GM21717 (cell line): ENCODE data around the gene KCTD5.

Experiments used
- ATAC-seq: cut with Tn5 transposase; IDR thresholded peaks from one replicate; pipeline ENCODE4 v1.9.1; 2021; ENCODE audit warnings: mild to moderate bottlenecking, moderate library complexity; ENCODE audit not compliant: unreplicated experiment

KCTD5 gene

GRCh38 chr16:2708955-2709587 is 26.7 kb downstream of the KCTD5 start:
- no peak for ATAC-seq

- ATAC-seq, result no peak
Measured at GRCh38 chr16:2709588-2709984, 27.3 kb downstream of the KCTD5 start.

- no peak for ATAC-seq
Measured at GRCh38 chr16:2710021-2710710, 27.8 kb downstream of the KCTD5 start.

GRCh38 chr16:2710711-2711231 is 28.4 kb downstream of the KCTD5 start:
- no peak for ATAC-seq

- ATAC-seq, result no peak
Measured at GRCh38 chr16:2711370-2712062, 29.2 kb downstream of the KCTD5 start.

- no peak for ATAC-seq
Measured at GRCh38 chr16:2712063-2712441, 29.7 kb downstream of the KCTD5 start.

- no peak for ATAC-seq
Measured at GRCh38 chr16:2712546-2712945, 30.2 kb downstream of the KCTD5 start.

GRCh38 chr16:2713523-2713922 is 31.2 kb downstream of the KCTD5 start:
- no peak for ATAC-seq

GRCh38 chr16:2713985-2714774 is 31.9 kb downstream of the KCTD5 start:
- no peak for ATAC-seq

- ATAC-seq, result no peak
Measured at GRCh38 chr16:2715064-2715463, 32.7 kb downstream of the KCTD5 start.

GRCh38 chr16:2715519-2715918 is 33.2 kb downstream of the KCTD5 start:
- no peak for ATAC-seq

- no peak for ATAC-seq
Measured at GRCh38 chr16:2715966-2716885, 33.9 kb downstream of the KCTD5 start.

- ATAC-seq, result no peak
Measured at GRCh38 chr16:2716948-2717347, 34.6 kb downstream of the KCTD5 start.

GRCh38 chr16:2717383-2718263 is 35.3 kb downstream of the KCTD5 start:
- ATAC-seq, result no peak

GRCh38 chr16:2719328-2720063 is 37.2 kb downstream of the KCTD5 start:
- ATAC-seq, result no peak

GRCh38 chr16:2720064-2720457 is 37.7 kb downstream of the KCTD5 start, which contains the start of gene PRSS27:
Gene PRSS27 (minus strand): TSS chr16:2720224. CDS start chr16:2720160, 64 bp downstream.
- ATAC-seq, result no peak

- peak; percentile 64 for ATAC-seq
Measured at GRCh38 chr16:2720719-2721633, 38.7 kb downstream of the KCTD5 start.
